Thoracic aorta (tissue), 2 donors: Measurements from ENCODE around the gene IFT81. TPM values are rescaled to one million over a fixed set of nuclear protein-coding genes. Genes with fewer than 3 reads are reported as not detected.
"Not testable (repeated sequence)": the region's sequence is repeated elsewhere in the genome, so short reads cannot be mapped to it uniquely, and the experiment has no call there.

Source experiments
- ATAC-seq: fragments of 150-250 bp; one replicate; pipeline ENCODE4 v1.8.0; 2017; ENCODE audit warnings: low read depth; ENCODE audit not compliant: insufficient number of reproducible peaks, low FRiP score
- DNase-seq: peaks from one replicate; pipeline ENCODE4 v3.0.0-alpha.2; 2020; ENCODE audit warnings: low spot score
- H3K27ac ChIP-seq, 2 donors: fragments of 200-600 bp; sonication (generic); 1 replicate in 1 of 2; 2 replicates in 1 of 2; pipeline ENCODE4 v1.5.1; 2016; ENCODE audit warnings: mild to moderate bottlenecking in 2 of 2, moderate library complexity in 2 of 2
- H3K27me3 ChIP-seq: fragments of 200-600 bp; sonication (generic); replicated peaks from 2 replicates; pipeline ENCODE4 v1.6.0; 2016; ENCODE audit warnings: mild to moderate bottlenecking; ENCODE audit not compliant: insufficient read depth
- H3K36me3 ChIP-seq: fragments of 200-600 bp; sonication (generic); one replicate; pipeline ENCODE4 v1.5.1; 2016
- H3K4me1 ChIP-seq, 2 donors: fragments of 200-600 bp; sonication (generic); 1 replicate in 1 of 2; 2 replicates in 1 of 2; pipeline versions ENCODE4 v1.5.1 to v1.6.0; 2016; ENCODE audit warnings: low read depth in 2 of 2, mild to moderate bottlenecking in 1 of 2; ENCODE audit not compliant: control insufficient read depth in 1 of 2
- H3K4me3 ChIP-seq: fragments of 200-600 bp; sonication (generic); 2 replicates; pipeline ENCODE4 v1.5.1; 2016; ENCODE audit warnings: mild to moderate bottlenecking
- H3K9me3 ChIP-seq: fragments of 200-600 bp; sonication (generic); 2 replicates; pipeline ENCODE4 v1.5.1; 2016
- total RNA-seq, 2 donors: library from RNA; depleted of rRNA; stranded (reverse); fragments of >200 nt; gene quantifications; one replicate each; pipeline versions ENCODE4 v1.1.0 to v1.2.3, GENCODE V29; 2016
- TF ChIP-seq, protein P1 (sequence below): fragments of 200-600 bp; sonication (generic); IDR thresholded peaks from one replicate; pipeline ENCODE4 v1.5.1; 2019; ENCODE audit warnings: antibody characterized with exemption

The IFT81 gene
- total RNA-seq, 2 donors from 2014 or later: 9.3 to 17.4 TPM

DNA sequence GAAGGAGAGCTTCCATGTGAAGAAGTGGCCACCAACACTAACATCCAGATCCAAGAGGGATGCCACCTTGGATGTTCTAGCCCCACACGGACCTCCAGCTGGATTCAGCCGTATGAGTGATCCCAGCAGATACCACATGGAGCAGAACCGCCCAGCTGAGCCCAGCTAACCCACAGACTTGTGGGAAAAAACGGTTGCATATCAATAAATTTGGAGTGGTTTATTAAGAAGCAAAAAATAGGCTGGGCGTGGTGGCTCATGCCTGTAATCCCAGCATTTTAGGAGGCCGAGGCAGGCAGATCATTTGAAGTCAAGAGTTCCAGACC lies 11.9 kb upstream of the IFT81 start:
- peaks cover 31 to 66% of the 10 kb centered on the region in 2 donors for H3K4me1 ChIP-seq
- no peak for ATAC-seq
- no peaks in the 10 kb centered on the region for H3K9me3 ChIP-seq
- TF ChIP-seq, protein P1, sequence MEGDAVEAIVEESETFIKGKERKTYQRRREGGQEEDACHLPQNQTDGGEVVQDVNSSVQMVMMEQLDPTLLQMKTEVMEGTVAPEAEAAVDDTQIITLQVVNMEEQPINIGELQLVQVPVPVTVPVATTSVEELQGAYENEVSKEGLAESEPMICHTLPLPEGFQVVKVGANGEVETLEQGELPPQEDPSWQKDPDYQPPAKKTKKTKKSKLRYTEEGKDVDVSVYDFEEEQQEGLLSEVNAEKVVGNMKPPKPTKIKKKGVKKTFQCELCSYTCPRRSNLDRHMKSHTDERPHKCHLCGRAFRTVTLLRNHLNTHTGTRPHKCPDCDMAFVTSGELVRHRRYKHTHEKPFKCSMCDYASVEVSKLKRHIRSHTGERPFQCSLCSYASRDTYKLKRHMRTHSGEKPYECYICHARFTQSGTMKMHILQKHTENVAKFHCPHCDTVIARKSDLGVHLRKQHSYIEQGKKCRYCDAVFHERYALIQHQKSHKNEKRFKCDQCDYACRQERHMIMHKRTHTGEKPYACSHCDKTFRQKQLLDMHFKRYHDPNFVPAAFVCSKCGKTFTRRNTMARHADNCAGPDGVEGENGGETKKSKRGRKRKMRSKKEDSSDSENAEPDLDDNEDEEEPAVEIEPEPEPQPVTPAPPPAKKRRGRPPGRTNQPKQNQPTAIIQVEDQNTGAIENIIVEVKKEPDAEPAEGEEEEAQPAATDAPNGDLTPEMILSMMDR: no peak
- H3K27ac ChIP-seq: peak overlapping the region; percentile 83 to 90
- no peaks in the 10 kb centered on the region for H3K36me3 ChIP-seq
- no peak for DNase-seq
- no peaks in the 10 kb centered on the region for H3K27me3 ChIP-seq
- no peak overlapping the region for H3K4me3 ChIP-seq

DNA sequence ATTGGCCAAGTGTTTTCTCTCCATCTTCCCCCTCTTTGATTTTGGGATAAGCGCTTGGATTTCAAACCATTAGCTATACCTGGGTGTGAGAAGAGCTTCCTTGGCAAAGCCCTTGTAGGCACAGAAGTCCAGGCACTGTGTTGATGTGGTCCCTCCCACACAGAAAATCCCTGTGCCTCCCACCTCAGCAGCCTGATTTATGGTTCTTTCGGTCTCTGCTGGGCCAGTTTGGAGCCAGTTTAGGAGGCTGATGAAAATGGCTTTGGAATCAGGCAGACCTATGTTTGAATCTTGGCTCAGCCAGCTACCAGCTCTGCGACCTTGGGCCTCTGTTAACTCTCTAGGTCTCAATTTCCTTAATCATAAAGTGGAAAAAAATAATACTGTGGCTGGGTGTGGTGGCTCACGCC lies 9.6 kb upstream of the IFT81 start:
- H3K4me1 ChIP-seq: peaks cover 20 to 63% of the 10 kb centered on the region in 2 donors
- TF ChIP-seq, protein P1: no peak
- H3K27ac ChIP-seq: peak overlapping the region; percentile 83 to 90
- no peaks in the 10 kb centered on the region for H3K27me3 ChIP-seq
- no peaks in the 10 kb centered on the region for H3K36me3 ChIP-seq
- H3K9me3 ChIP-seq: no peaks in the 10 kb centered on the region
- ATAC-seq (no peak), DNase-seq (no peak)
- peak overlapping the region; percentile 18 for H3K4me3 ChIP-seq

DNA sequence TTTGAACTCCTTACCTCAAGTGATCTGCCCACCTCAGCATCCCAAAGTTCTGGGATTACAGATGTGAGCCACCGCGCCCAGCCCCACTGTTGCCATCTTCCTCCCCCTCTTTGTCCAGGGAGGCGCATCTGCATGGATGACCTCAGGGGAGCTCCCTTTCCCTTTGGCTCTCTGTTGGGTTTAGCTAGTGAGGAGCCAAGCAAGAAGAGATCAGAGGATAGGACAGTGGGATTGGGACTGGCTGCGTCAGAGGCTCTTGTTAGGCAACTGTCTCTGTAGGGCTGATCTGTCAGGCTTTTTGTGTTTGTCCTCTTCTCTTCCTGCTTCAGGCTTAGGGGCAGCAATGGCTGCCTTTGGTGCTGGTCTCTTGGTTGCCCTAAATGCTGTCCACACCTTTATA lies 8.5 kb upstream of the IFT81 start:
- H3K27ac ChIP-seq: peak overlapping the region; percentile 83 to 90
- peaks cover 17 to 51% of the 10 kb centered on the region in 2 donors for H3K4me1 ChIP-seq
- H3K36me3 ChIP-seq: no peaks in the 10 kb centered on the region
- no peaks in the 10 kb centered on the region for H3K9me3 ChIP-seq
- H3K4me3 ChIP-seq: no peak overlapping the region
- TF ChIP-seq, protein P1: no peak
- no peaks in the 10 kb centered on the region for H3K27me3 ChIP-seq
- no peak for DNase-seq
- no peak for ATAC-seq

DNA sequence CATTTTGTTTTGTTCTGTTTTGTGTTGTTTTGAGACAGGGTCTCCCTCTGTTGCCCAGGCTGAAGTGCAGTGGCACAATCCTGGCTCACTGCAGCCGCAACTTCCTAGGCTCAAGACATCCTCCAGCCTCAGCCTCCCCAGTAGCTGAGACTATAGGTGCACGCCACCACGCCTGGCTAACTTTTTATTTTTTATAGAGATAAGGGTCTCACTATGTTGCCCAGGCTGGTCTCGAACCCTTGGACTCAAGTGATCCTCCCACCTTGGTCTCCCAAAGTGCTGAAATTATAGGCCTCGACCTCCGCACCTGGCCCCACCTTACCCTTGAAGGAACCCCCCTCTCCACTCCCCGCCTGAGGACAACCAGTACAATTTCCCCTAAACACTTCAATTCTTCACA lies 7.5 kb upstream of the IFT81 start:
- no peaks in the 10 kb centered on the region for H3K36me3 ChIP-seq
- no peaks in the 10 kb centered on the region for H3K27me3 ChIP-seq
- TF ChIP-seq, protein P1: no peak
- no peak overlapping the region for H3K4me3 ChIP-seq
- DNase-seq (no peak), ATAC-seq (no peak)
- H3K27ac ChIP-seq: peak overlapping the region; percentile 83 to 90
- H3K9me3 ChIP-seq: no peaks in the 10 kb centered on the region
- peaks cover 13 to 50% of the 10 kb centered on the region in 2 donors for H3K4me1 ChIP-seq

DNA sequence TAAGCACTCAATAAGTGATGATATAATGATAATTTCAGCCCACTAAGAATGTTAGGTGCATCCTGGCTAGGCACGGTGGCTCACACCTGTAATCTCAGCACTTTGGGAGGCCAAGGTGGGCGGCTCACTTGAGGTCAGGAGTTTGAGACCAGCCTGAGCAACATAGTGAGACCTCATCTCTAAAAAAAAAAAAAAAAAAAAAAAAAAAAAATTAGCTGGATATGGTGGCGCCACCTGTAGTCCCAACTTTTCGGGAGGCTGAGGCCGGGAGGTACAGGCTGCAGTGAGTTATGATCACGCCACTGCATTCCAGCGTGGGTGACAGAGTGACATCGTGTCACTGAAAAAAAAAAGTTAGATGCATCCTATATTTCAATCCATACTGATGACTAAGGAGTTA lies 6.9 kb upstream of the IFT81 start:
- ATAC-seq, H3K27me3 ChIP-seq, H3K9me3 ChIP-seq, H3K4me3 ChIP-seq, DNase-seq, H3K36me3 ChIP-seq: not testable (repeated sequence)
- Histone ChIP-seq H3K27ac (peak overlapping the region; percentile 83 to 90), H3K4me1 (peaks cover 13 to 50% of the 10 kb centered on the region in 2 donors)

DNA sequence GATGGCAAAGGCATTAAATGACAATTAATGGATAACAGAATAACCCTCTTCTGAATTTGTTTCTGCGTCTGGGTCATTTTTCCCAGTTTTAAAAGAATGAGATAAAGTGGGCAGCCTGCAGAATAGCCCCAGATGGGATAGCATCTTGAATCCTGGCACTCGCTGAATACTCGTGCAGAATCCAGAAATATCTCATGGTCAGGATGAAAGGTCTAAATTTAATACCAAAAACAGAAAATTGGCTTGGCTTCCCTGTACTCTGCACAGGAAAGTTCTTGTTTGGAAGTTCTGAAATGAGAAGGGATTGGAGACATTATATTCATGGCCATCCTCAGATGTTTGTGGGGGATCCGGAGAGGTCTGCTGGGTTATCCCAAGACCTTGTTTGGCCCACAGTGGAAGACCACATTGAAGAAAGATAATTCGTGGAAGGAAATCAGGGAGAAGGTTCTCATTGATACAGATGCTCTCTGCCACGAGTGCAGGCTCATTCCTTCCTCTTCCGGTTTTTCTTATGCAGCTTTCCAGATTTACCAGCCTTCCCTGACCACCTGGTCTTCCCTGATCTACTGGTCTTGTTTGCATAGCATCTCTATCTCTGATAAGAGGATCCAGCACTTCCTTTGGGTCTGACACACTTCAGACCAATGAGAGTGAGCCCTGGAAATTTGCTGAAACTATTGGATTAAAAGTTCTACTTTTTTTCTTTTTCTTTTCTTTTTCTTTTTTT lies 6.0 kb upstream of the IFT81 start:
- H3K9me3 ChIP-seq: no peaks in the 10 kb centered on the region
- TF ChIP-seq, protein P1: no peak
- peak overlapping the region; percentile 21 for H3K4me3 ChIP-seq
- DNase-seq (no peak), ATAC-seq (no peak)
- H3K4me1 ChIP-seq: peaks cover 13 to 50% of the 10 kb centered on the region in 2 donors
- no peaks in the 10 kb centered on the region for H3K36me3 ChIP-seq
- H3K27ac ChIP-seq: peak overlapping the region; percentile 83 to 90
- no peaks in the 10 kb centered on the region for H3K27me3 ChIP-seq
